NCI-H226 (cell line): ENCODE measurements around the gene ZMIZ1.
A peak's percentile ranks its signal among the peaks of the same experiment; 100 is the strongest.
"Not testable (repeated sequence)": the region's sequence is repeated elsewhere in the genome, so short reads cannot be mapped to it uniquely, and the experiment has no call there.

Source experiments
- DNase-seq: peaks from one replicate; pipeline ENCODE4 v3.0.0-alpha.2; 2015

The ZMIZ1 gene

GRCh38 chr10:79332610-79333315, 264.0 kb downstream of the ZMIZ1 start:
- DNase-seq: not testable (repeated sequence)

DNA sequence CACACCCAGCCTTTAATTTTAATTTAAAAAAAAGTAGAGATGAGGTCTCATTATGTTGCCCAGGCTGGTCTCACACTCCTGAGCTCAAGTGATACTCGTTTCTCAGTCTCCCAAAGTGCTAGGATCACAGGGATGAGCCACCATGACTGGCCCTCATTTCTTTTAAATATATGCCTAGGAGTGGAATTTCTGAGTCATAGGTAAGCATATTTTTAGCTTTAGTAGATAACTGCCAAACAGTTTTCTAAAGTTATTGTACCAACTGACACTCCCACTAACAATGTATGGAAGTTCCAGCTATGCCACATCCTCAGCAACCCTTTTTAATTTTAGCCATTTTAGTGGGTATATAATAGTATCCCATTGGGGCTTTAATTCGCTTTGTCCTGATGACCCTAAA, 264.7 kb downstream of the ZMIZ1 start:
- peak; percentile 70 for DNase-seq

DNA sequence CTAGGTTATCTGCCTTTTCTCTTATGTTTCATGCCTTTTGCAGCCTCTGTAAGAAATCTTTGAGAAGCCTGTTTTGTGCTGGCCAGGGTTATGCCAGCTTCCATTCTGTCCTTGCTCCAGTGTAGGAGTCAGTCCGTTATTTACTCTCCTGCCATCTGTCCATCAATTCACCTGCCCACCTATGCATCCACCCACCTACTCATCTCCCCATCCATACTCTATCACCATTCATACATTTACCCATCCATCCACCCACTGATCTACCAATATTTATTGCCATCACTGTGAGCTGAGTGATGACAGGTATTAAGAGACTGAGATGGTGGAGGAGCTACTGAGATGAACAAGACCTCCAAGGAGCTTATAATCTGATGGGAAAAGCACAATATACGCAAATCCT, 265.8 kb downstream of the ZMIZ1 start:
- DNase-seq: no peak

- DNase-seq: no peak
Observed at GRCh38 chr10:79335094-79335469, 266.3 kb downstream of the ZMIZ1 start.

GRCh38 chr10:79335470-79336235, 266.9 kb downstream of the ZMIZ1 start:
- no peak for DNase-seq

GRCh38 chr10:79336276-79336675, 267.5 kb downstream of the ZMIZ1 start:
- no peak for DNase-seq

- DNase-seq: no peak
Observed at GRCh38 chr10:79336739-79337138, 268.0 kb downstream of the ZMIZ1 start.

- DNase-seq: not testable (repeated sequence)
Observed at GRCh38 chr10:79337783-79338469, 269.2 kb downstream of the ZMIZ1 start.

DNA sequence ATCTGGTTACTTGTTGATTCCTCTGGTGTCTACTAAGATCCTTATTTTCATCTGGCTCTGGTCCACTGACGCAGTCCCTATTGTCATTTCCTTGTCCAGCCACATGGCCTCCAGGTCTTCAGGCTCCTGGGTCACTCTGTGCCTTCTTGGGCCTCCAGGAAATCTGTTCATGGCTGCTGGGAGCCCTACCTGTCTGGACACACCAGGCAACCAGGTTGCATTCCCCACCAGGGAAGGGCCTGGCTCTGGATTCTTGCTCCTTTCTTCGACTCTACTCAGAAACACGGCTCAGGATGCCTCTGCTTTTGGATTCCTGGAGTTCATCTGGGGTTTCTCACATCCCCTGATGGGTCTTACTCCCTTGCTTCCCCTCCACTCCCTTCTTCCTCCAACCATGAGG, 270.5 kb downstream of the ZMIZ1 start:
- DNase-seq: no peak

DNA sequence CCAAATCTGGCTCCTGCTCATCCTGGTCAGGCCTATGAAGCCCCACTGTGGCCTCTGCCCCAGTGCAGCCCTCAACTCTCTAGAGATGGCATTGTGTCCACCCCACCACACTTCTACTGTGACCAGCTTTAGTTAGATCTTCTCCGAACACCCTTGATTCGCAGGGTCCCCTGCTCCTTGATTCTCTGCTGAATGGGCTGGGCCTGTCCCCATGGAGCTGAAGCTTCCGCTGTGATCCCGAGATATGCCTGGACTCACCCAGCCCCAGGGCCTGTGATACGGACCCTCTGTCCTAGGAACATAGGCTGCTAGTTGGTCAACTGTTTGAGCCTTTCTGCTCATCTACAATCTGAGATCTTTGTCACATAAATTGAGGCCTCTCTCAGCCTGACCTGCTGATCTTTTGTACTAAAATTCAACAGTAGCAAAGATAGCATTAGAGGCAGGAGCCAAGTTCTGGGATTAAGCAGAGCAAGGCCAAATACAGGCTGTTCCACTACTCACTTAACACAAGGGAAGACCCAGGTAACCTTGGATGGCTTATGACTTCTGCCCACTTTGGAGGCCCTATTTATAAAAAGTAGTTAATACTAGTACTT, 272.0 kb downstream of the ZMIZ1 start:
- no peak for DNase-seq

GRCh38 chr10:79342295-79342761, 273.6 kb downstream of the ZMIZ1 start:
- DNase-seq: no peak

DNA sequence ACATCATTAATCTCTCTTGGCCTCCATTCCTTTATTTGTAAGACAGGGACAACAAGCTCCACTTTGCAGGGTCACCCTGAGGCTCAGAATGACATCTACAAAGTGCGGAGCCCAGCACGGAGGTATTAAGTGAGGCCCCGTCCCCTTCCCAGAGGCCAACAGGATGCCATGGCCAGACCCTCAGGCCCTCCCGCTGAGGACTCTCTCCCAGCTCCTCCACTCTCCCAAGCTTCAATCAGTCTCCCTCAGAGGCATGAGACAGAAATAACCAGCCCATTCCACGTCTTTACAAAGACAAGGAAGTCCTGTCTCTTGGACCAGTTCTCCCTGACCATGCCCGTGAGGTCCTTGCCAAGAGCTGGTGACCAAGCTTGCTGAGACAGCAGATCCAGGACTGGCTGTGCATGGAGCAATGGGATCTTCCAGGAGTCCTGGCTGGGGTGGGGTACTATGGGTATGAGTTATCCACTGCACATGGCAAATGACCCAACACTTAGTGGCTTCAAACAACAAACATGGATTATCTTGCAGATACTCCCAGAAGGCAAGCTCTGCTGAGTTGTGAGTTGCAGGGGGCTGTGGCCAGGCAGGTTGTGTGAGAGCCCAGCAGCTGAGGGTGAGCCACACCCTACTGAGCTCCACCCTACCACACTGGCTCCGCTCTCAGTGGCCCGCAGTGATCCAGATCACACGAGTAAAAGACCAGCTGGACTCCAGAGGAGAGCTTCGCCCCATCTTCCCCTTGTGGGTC, 274.2 kb downstream of the ZMIZ1 start:
- DNase-seq: no peak

GRCh38 chr10:79344502-79345195, 275.9 kb downstream of the ZMIZ1 start:
- DNase-seq: no peak

DNA sequence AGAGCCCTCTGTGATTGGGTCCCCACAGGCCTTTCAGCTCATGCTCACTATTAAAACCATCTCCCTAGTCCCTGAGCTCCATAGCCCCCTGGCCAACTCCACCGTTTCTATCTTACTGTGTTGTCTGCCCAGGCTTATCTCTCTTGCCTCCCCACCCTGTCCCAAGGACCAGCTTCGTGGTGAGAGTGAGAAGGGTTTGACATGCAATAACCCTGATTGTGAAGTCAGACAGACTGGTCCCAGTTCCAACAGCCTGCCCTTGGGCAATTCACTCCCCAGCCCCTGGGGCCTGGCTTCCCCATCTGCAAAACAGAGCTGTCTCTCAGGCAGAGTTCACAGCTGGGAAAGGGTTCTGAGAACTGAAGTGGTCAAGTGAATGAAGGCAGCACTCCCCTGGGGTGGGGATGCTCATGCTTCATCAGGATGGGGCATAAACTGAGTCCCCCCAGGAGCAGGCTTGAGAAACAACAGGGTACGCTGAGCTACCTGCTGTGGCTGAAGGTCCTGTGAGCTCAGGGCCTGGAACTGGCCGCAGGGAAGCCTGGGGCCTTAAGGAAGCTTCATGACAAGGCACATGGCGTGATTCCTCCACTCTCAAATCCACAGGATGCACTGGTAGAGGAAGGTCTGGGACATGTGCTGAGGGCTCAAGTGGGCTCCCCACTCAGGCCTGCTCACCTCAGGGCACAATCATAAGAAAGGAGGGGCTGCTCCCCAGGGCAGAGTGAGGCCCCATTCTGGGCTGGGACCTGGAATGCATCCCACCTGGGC, 276.7 kb downstream of the ZMIZ1 start:
- DNase-seq: no peak

DNA sequence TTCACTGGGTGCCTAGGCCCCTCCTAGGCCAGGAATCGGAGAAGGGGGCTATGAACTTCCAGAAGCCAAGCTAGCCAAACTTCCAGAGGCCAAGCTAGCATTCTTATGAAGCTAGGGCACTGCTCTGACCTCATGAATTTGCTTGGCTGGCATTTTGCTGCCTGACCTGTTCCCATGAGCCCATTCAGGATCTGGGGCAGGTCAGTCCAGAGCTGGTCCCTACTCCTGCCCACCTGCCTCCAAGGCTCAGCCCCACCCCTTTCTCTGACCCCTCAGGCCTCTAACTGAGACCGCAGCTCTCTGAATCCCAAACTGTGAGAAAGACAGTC, 277.2 kb downstream of the ZMIZ1 start:
- no peak for DNase-seq

- no peak for DNase-seq
Observed at GRCh38 chr10:79346388-79347225, 277.8 kb downstream of the ZMIZ1 start.

- peak; percentile 85 for DNase-seq
Observed at GRCh38 chr10:79347226-79347893, 278.6 kb downstream of the ZMIZ1 start, which contains the start of gene PPIF. PPIF (plus strand) TSS chr10:79347469; CDS start chr10:79347549, 80 bp downstream.

GRCh38 chr10:79347894-79348639, 279.3 kb downstream of the ZMIZ1 start:
- DNase-seq: peak; percentile 74

DNA sequence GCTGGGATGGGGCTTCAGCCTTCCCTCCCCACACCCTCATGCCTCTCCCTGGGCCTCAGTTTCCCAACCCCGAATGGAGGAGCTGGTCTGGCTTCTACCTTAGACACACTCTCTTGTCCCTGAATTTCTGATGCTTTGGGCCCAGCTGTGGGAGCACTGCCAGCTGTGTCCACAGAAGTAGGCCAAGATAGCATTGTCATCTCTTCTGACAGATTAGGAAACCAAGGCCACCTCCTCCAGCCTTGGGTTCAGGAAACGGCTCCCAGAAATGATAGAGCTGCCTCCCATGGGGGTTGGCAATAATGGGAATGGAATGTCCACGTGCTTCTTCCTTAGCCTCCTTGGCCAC, 279.8 kb downstream of the ZMIZ1 start:
- DNase-seq: no peak
